HG03045 (cell line): ENCODE data around the gene GPR26.
"Not testable (repeated sequence)": the region's sequence is repeated elsewhere in the genome, so short reads cannot be mapped to it uniquely, and the experiment has no call there.

Source experiments
- ATAC-seq: cut with Tn5 transposase; IDR thresholded peaks from one replicate; pipeline ENCODE4 v1.9.1; 2021; ENCODE audit warnings: mild to moderate bottlenecking, moderate library complexity; ENCODE audit not compliant: unreplicated experiment

GPR26 gene

DNA sequence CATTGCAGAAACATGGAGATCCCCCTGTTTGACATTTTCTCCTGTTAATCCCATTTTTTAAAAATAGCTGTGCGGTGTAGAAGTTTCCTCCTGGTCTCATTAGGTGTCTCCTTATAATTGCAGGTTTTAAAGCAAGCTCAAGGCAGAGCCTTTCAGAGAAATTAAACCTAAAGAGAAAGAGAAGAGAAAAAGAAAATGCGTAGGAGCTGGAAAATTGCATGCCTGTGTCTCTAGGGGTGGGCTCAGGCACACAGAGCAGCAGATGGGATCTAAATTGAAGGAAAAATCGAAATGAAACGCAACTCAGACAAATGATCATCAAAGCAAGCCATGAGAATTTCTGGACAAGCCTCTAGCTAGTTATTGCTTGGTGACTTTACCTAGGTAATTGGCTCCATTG, 40.1 kb downstream of the GPR26 start:
- no peak for ATAC-seq

DNA sequence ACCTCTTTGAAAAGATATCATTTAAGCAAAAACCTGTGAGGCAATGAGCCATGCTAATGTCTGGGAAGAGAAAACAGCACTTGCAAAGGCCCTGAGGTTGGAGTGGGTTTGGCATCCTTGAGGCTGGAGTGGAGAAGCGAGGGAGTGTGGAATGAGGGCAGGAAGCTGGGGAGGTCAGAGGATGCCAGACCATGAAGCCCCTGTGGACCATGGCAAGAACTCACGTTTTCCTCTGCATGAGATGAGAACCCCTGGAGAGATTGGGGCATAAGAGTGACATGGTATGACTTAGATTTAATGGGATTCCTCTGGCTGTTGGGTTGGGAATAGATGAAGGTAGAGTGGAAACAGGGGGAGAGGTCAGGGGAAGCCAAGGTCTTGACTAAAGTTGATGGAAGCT, 49.4 kb downstream of the GPR26 start:
- ATAC-seq, result no peak

DNA sequence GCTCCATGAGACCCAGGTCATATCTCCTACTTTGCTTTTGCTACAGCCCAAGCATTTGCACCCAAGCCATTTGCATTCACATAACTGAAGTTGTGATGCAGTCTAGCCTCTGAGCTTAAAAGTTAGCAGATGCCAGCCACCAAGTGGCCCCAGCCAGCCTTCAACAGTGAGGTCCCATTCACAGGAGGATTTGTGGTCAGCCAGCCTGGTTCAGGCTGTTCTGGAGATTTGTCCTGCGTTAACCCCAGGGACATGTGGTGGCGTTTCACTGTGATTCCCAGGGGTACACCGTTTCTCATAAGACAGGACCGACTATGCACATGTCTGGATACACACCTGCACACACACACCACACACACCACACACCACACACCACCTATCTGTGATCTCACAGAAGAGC, 51.2 kb downstream of the GPR26 start:
- ATAC-seq, result no peak

DNA sequence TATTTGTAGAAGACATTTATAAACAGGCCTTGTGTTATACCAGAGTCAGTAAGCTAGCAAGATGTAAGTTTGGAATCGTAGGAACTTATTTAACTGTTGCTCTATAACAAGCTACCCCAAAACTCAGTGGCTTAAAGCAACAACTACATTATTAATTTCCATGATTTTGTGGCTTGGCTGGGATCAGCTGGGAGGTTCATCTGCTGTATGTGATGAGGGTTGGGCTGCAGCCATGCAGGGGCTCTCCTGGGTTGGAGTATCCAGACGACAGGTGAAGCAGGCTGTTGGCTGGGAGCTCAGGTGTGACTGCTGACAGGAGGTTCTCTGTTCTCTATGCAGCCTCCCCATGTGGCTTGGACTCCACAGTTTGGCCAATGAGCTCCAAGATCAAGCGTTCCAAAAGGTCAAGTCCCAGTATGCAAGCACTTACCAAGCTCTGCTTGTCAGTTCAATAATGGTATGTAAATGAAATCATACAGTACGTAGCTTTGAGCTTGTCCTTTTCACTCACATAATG, 52.4 kb downstream of the GPR26 start:
- no peak for ATAC-seq

DNA sequence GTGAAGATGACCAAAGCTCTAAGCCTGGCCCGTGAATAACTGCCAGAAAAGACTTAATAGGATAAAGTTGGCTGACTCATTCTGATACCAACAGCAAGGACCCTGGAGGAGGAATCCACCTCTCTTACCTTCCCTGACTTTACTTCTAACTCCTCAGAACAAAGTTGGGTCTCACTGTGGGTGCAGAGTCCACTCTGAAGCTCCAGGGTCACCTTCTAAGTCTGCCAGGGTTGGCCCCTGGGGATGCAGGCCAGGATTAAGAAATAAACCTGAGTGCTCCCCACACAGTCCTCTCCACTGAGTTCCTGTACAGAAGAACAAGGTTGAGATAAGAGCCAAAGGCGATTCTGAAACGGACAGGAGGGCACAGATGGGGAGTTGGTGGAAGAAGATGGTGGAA, 54.4 kb downstream of the GPR26 start:
- ATAC-seq, result no peak

DNA sequence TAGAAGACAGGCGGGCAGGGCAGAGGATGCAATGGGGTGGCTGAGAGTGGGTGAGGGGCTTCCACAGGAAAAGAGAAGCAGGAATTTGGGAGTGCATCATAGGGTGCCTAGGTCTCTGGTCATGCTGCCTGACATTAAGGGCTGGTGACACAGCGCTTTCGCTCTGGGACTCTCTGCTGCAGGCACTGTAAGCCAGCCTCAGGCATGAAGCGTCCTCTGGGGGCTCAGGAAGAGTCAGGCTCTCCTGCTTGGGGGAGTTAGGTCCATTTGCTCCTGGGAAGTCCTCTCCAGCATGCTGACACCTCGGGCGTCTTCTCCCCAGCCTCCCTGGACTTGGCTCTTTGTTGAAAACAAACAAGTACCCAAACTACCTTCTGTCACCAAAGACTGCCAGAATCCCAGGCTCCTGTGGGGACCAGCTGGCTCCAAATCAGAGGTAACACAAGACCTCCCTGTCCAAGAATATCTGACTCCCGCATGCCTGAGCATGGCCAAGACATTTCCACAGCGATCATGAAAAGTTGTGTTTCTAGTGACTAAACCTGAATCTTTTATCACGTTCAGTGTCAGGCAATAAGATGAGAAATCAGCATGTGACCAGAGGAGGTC, 55.4 kb downstream of the GPR26 start:
- no peak for ATAC-seq

DNA sequence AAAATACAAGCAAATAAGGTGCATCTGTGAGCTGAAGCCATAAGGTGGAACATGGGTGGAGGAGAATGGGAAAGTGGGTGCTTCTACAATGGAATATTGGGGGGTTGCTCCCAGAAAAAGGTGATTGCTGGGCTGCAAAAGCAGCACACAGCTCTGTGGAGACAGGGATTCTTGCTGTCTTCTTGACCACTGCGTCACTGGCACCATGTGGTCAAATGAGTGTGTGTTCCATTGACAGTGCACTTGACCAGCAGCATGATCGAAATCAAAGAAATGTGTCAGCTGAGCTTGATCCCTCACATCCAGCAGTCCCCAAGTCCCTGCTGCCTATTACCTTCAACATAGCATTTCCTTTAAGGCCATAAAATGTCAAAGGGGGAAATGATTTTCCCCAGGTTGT, 56.2 kb downstream of the GPR26 start:
- ATAC-seq, result no peak

DNA sequence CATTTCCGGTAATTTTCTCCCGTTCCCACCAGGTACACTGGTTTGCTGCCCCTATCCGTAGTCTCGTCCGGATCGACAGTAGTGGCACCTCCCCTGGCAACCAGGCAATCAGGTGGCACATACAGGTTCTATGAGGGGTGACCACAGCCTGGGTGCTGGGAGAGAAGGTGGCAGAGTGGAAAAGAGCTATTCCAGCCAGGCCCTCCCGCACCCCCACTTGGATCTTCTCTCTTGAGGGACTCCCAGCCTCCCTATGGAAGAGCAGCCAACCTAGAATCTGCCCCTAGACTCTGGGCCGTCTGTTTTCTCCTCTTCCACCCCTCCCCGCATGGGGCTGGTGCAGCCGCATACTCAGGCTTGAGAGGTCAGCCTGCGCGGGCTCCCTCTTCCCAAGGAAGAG, 58.6 kb downstream of the GPR26 start:
- ATAC-seq, result no peak

DNA sequence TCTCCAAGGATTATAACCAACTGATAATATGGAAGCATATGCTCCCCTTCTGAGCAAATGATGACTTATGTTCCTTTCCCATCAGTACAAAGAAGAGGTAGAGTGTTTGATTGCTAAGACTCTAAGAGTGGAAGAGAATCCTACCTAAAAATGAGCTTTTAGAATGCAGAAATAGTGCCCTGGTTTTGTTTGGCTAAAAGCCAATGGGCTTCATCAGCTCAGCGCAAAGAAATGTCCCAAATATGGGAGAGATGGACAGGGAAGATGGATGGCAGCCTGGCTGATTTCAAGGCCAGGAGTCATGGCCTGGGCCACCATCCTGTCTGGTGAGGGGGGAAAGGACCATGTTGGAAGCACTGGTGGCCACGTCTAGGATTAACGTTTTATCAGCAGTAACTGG, 60.2 kb downstream of the GPR26 start:
- no peak for ATAC-seq

DNA sequence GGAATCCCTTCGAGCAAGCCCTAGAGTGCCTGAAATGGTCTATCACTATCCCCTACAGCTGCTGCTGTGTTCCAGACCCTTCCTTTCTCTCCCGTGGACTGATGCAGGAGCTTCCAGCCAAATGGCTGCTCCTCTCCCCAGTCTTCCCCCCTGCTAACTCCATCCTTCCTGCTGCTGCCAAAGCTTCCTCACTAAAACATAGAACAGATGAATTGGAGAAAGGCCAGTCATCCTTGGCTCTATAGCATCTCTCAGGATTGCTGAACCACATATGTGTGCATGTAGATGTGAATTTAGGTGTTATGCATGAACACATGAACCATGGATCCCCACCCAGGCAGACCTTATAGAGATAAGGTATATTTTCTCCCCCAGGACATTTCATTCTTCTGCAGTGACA, 60.7 kb downstream of the GPR26 start:
- no peak for ATAC-seq

DNA sequence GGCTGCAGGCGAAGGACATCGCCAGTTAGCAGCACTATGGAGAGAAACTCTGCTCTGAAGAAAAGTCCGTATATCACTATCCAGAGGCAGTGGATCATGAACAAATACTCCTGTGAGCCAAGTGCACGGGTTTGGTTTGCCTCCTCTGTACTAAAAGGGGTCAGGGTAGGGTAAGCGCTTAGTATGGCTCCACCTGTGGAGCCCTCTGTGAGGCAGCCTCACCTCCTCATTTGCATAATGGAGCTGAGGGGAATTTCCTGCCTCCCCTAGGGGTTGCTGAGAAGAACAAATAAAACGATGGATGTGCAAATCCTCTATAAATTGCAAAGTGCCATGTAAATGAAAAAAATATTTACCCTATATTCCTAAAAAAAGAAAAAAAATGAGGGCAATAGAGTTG, 63.4 kb downstream of the GPR26 start:
- no peak for ATAC-seq

DNA sequence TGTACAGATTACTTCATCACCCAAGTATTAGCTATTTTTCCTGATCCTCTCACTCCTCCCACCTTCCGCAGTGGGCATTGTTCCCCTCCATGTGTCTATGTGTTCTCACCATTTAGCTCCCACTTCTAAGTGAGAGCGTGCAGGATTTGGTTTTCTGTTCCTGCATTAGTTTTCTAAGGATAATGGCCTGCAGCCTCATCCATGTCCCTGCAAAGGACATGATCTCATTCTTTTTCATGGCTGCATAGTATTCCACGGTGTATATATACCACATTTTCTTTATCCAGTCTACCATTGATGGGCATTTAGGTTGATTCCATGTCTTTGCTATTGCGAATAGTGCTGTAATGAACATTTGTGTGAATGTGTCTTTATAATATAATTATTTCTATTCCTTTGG, 70.8 kb downstream of the GPR26 start:
- ATAC-seq, result not testable (repeated sequence)

DNA sequence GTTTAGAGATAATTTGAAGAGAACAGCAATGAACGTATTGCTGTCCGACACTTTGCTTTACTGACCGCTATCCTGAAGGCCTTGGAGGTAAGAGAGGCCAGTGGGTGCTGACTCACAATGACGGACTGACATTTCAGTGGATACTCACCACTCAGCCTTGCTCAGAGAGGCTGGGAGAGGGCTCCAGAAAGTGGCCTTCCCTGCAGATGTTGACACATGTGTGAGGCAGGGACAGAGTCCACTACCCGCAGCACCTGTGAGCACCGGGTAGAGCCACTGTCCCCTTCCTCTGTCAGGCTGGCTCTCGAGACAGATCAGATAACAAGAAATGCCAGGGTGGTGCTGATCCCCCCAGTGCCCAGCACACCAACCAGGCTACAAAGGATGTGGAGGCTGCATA, 75.0 kb downstream of the GPR26 start:
- ATAC-seq, result no peak

DNA sequence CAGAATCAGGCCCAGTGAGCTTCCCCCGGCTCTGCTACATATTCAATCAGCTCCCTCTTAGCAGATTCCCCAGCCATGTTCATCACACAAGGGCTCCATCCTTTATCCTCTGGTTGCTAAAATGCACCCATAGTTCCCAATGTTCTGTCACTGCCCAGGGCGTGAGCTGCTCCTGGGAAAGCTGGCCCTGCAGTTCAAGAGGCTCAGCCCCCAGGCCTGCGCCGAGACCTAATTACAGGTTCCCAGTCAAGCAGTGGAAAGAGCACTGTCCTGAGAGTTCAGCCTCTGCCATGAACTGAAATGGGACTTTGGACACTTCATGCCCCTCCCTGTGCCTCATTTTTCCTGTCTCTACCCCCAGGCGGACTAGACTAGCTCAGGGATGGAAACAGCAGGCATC, 75.6 kb downstream of the GPR26 start:
- ATAC-seq, result no peak

DNA sequence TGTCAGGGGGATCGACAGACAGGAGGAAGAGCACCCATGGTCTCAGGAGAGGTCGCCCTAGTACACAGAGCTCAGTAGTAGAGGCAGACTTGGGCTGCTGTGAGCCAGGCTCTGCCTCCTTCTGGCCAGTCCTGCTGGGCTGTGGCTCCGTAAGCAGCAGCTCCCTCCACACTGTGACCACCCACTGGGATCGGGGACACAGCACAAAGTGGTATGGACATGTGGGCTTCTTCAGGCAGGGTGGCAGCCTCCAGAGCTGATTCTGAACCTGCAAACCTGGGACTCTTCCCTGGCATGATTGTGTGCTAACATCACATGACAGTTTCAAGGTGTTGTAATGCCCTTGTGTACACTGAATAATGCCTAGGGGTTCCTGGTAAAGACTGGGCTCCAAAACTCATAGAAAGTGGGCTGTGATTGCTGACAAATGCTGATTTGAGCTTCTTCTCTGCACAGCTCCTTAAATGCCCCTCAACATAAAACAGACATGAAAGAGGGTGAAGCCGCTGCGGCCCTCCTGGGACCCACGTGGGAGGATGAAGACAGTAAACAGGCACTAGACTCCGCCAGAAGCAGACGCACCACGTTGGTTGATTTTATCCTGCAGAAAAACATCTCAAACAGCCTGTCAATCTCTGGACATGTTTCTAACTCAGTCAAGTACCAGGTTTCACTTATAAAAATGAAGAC, 76.7 kb downstream of the GPR26 start:
- no peak for ATAC-seq

DNA sequence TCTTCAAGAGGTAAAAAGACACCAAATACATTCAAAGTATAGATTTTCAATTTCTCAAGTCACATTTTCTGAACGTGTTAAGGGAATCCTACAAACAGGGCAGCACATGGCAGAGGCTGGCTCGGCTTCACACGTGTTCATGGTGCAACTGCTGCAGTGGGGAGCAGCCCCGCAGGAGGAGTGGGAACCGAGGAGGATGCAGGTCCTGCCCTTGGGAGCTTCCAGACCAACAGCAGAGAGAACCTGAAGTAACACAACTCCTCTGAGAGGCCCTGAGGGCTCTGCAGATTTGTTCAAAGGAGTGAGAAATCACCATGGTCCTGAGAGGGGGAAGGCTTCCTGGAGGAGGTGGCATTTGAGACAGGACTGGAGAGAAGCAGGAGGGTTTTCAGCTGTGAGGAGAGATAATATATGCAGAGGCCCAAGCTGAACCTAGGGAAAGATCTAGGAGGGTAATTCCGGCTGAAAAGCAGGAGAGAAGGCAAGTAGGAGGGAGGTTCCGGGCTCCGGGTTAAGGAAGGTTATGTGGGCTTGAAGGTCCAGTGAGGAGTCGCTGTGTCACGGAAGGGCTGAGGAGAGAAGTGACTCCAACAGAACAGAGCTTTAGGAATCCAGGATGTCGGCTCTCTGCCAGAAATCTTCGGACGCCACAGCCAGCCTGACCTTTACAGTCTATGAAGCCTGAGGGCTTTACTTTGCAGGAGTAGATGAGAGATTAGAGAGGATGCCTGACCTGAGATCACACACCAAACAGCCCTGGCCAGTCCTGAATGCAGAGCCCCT, 77.5 kb downstream of the GPR26 start:
- ATAC-seq, result no peak

DNA sequence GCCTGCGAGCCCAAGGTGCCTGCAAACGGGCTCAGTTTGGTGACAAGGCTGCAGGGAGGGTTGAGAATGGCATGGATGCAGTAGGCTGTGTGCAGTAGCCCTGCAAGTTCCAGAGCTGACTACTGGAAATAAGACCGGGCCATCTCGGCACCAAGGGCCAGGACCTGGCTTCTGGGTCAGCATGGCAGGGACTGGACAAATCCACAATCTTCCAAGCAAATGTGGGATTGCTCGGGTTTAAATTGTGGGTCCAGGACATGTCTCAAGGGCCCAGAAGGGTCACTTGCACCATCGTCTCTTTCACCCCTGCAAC, 78.0 kb downstream of the GPR26 start:
- no peak for ATAC-seq
